ENCODE measurements around the gene PCDH9.

PCDH9 gene

DNA sequence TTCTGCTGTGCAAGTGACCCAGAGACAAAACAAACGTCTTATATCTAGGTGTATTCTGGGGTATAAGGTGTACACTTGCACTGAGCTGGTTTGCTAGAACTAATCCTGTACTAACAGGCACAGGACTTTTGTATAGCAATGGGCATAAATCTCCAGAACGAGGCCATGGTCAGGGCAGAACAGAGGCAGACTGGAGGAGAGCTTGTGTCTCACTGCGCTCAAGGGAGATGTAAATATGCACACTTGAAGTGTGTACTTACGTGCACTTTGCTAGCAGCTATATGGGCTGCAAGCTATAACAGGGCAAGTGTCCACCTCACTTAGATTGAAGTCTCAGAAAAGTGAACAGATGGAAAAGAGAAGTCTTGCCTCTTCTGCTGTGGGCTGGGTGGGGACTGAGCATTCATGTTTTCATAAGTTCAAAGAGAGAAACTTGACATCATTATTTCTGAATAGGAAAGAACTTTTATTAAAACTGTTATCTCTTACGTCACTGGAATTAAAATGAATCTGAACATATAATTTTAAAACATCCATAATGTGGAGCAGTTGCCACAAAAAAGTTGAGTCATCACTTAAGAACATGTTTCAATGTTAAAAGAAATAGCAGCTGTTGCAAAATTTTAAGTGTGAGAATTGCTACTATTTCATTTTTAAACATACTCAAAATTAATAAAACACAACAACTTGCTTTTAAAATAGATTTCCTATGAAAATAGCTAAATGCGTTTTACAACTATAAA lies 888.3 kb downstream of the PCDH9 start:
- H3K36me3 ChIP-seq (ENCODE audit: control insufficient read depth in 1 of 2, insufficient read depth in 2 of 2, low read length in 2 of 2): no peaks in the 10 kb centered on the region
- no peak overlapping the region for H3K27ac ChIP-seq (ENCODE audit: low read depth, low read length)
- no peaks in the 10 kb centered on the region for H3K27me3 ChIP-seq (ENCODE audit: control insufficient read depth in 1 of 2, insufficient read depth in 2 of 2, low read length in 2 of 2)
- H3K4me1 ChIP-seq (ENCODE audit: control insufficient read depth in 1 of 2, insufficient read depth in 2 of 2, low read length in 2 of 2): no peaks in the 10 kb centered on the region
- peaks cover 0 to 2% of the 10 kb centered on the region in 2 donors for H3K9me3 ChIP-seq (ENCODE audit: control insufficient read depth in 1 of 2, low read length in 2 of 2)
- no peak overlapping the region for H3K9ac ChIP-seq (ENCODE audit: low read depth in 1 of 2, low read length in 2 of 2)
- no peak overlapping the region for H3K4me3 ChIP-seq (ENCODE audit: low read depth in 1 of 2, low read length in 2 of 2)

DNA sequence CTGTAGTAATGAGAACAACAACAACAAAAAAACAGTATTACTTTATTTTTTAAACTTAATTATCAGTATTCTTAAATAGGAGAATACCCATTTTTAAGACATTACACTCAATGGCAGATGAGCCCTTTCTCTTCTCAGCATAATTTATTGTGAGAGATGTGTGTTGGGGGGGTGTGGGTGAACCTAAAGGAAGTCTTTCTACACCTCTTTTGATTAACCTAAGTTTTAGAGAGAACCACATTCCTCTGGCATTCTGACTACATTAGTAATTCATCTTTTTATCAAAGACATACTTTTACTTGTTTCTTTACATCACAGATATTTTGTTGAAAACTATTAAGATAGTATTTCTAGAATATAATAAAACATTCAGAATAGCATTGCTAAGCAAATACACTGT lies 890.9 kb downstream of the PCDH9 start:
- no peaks in the 10 kb centered on the region for H3K9me3 ChIP-seq (ENCODE audit: control insufficient read depth in 1 of 2, low read length in 2 of 2)
- H3K27me3 ChIP-seq (ENCODE audit: control insufficient read depth in 1 of 2, insufficient read depth in 2 of 2, low read length in 2 of 2): no peaks in the 10 kb centered on the region
- no peak overlapping the region for H3K4me3 ChIP-seq (ENCODE audit: low read depth in 1 of 2, low read length in 2 of 2)
- H3K36me3 ChIP-seq (ENCODE audit: control insufficient read depth in 1 of 2, insufficient read depth in 2 of 2, low read length in 2 of 2): no peaks in the 10 kb centered on the region
- no peak overlapping the region for H3K27ac ChIP-seq (ENCODE audit: low read depth, low read length)
- no peaks in the 10 kb centered on the region for H3K4me1 ChIP-seq (ENCODE audit: control insufficient read depth in 1 of 2, insufficient read depth in 2 of 2, low read length in 2 of 2)
- H3K9ac ChIP-seq (ENCODE audit: low read depth in 1 of 2, low read length in 2 of 2): no peak overlapping the region

GRCh38 chr13:66338542-66338941 lies 891.6 kb downstream of the PCDH9 start:
- H3K4me3 ChIP-seq (ENCODE audit: low read depth in 1 of 2, low read length in 2 of 2): no peak overlapping the region
- H3K27me3 ChIP-seq (ENCODE audit: control insufficient read depth in 1 of 2, insufficient read depth in 2 of 2, low read length in 2 of 2): no peaks in the 10 kb centered on the region

DNA sequence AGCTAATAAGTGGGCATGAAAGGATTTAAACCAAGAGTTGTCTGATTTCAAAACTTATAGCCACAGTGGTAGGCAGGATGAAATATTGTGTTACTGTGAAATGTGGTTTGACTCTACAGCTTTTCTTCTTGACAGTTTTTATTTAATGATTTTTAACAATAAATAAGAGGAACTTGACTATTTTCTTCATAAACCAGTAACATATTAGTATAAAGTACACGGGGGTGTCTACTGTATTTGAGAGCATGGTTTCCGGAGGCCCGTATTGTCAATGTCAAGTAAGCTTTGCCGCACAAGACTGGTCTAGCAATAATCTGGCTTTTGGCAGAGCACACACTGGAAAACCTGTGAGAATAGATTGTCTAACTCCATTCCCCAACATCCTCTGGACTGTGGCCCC lies 894.5 kb downstream of the PCDH9 start:
- H3K27ac ChIP-seq (ENCODE audit: low read depth, low read length): no peak overlapping the region
- no peak overlapping the region for H3K9ac ChIP-seq (ENCODE audit: low read depth in 1 of 2, low read length in 2 of 2)
- no peaks in the 10 kb centered on the region for H3K27me3 ChIP-seq (ENCODE audit: control insufficient read depth in 1 of 2, insufficient read depth in 2 of 2, low read length in 2 of 2)
- H3K36me3 ChIP-seq (ENCODE audit: control insufficient read depth in 1 of 2, insufficient read depth in 2 of 2, low read length in 2 of 2): no peaks in the 10 kb centered on the region
- no peaks in the 10 kb centered on the region for H3K9me3 ChIP-seq (ENCODE audit: control insufficient read depth in 1 of 2, low read length in 2 of 2)
- no peaks in the 10 kb centered on the region for H3K4me1 ChIP-seq (ENCODE audit: control insufficient read depth in 1 of 2, insufficient read depth in 2 of 2, low read length in 2 of 2)
- no peak overlapping the region for H3K4me3 ChIP-seq (ENCODE audit: low read depth in 1 of 2, low read length in 2 of 2)

More at GRCh38 chr13:66338542-66338941, 891.6 kb downstream of the PCDH9 start:
- H3K27ac ChIP-seq (ENCODE audit: low read depth, low read length): no peak overlapping the region
- H3K4me1 ChIP-seq (ENCODE audit: control insufficient read depth in 1 of 2, insufficient read depth in 2 of 2, low read length in 2 of 2): no peaks in the 10 kb centered on the region
- no peak overlapping the region for H3K9ac ChIP-seq (ENCODE audit: low read depth in 1 of 2, low read length in 2 of 2)
- no peaks in the 10 kb centered on the region for H3K36me3 ChIP-seq (ENCODE audit: control insufficient read depth in 1 of 2, insufficient read depth in 2 of 2, low read length in 2 of 2)
- H3K9me3 ChIP-seq (ENCODE audit: control insufficient read depth in 1 of 2, low read length in 2 of 2): no peaks in the 10 kb centered on the region

DNA sequence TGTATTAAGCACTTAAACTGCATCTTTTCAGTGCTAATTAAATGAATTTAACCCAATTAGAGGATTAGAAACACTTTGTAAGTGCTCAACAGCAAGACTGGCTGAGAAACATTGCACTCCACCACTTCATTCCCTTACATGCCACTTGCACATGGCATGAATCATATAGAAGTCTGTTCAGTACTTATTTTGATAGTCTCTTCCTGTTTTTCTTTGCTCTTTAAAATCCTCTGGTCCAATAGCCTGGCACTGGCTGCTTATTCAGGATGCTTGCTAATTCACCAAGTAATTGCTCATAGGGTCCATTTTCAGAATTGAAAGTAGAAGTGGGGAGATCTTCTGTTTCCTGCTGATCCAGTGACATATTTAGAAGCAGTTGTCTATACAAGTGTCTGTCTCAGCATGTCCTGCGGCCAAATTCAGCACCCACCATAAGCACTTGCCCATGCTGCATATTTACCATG lies 900.1 kb downstream of the PCDH9 start:
- no peaks in the 10 kb centered on the region for H3K9me3 ChIP-seq (ENCODE audit: control insufficient read depth in 1 of 2, low read length in 2 of 2)
- H3K9ac ChIP-seq (ENCODE audit: low read depth in 1 of 2, low read length in 2 of 2): no peak overlapping the region
- H3K27me3 ChIP-seq (ENCODE audit: control insufficient read depth in 1 of 2, insufficient read depth in 2 of 2, low read length in 2 of 2): no peaks in the 10 kb centered on the region
- H3K36me3 ChIP-seq (ENCODE audit: control insufficient read depth in 1 of 2, insufficient read depth in 2 of 2, low read length in 2 of 2): no peaks in the 10 kb centered on the region
- H3K4me3 ChIP-seq (ENCODE audit: low read depth in 1 of 2, low read length in 2 of 2): no peak overlapping the region
- no peaks in the 10 kb centered on the region for H3K4me1 ChIP-seq (ENCODE audit: control insufficient read depth in 1 of 2, insufficient read depth in 2 of 2, low read length in 2 of 2)
- H3K27ac ChIP-seq (ENCODE audit: low read depth, low read length): no peak overlapping the region

- Histone ChIP-seq H3K27me3 (ENCODE audit: control insufficient read depth in 1 of 2, insufficient read depth in 2 of 2, low read length in 2 of 2) (no peaks in the 10 kb centered on the region), H3K36me3 (ENCODE audit: control insufficient read depth in 1 of 2, insufficient read depth in 2 of 2, low read length in 2 of 2) (no peaks in the 10 kb centered on the region), H3K9ac (ENCODE audit: low read depth in 1 of 2, low read length in 2 of 2) (no peak overlapping the region), H3K27ac (ENCODE audit: low read depth, low read length) (no peak overlapping the region), H3K9me3 (ENCODE audit: control insufficient read depth in 1 of 2, low read length in 2 of 2) (no peaks in the 10 kb centered on the region), H3K4me1 (ENCODE audit: control insufficient read depth in 1 of 2, insufficient read depth in 2 of 2, low read length in 2 of 2) (no peaks in the 10 kb centered on the region), H3K4me3 (ENCODE audit: low read depth in 1 of 2, low read length in 2 of 2) (no peak overlapping the region)
Observed at GRCh38 chr13:66328476-66328875, 901.7 kb downstream of the PCDH9 start.

DNA sequence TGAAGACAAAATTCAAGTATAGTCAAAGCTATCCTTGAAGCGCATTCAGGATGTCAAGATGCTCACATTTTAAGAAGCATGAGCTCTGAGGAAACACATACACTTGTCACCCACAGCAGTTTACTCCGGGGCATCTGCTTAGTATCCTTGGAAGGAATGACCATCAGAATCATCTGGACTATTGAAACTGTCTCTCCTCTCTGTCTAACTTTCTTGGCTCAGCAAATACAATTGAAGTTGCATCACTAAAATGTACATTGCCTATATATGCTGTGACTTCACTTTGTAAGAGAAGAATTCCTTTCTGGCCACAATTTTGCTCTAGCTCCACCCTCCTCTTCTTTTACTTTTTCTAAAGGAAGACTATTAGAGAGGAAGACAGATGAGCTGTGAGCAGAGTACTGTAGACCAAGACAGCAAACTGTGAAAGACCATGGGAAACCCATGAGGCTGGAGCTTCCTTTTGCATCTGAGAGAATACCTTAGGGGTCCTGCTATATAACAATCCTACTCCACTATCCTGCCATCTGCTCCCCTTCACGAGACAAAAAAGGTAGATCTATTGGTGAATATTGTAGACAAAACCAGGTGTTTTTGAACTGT lies 906.3 kb downstream of the PCDH9 start:
- Histone ChIP-seq H3K9ac (ENCODE audit: low read depth in 1 of 2, low read length in 2 of 2) (no peak overlapping the region), H3K4me1 (ENCODE audit: control insufficient read depth in 1 of 2, insufficient read depth in 2 of 2, low read length in 2 of 2) (no peaks in the 10 kb centered on the region), H3K27ac (ENCODE audit: low read depth, low read length) (no peak overlapping the region), H3K27me3 (ENCODE audit: control insufficient read depth in 1 of 2, insufficient read depth in 2 of 2, low read length in 2 of 2) (no peaks in the 10 kb centered on the region), H3K36me3 (ENCODE audit: control insufficient read depth in 1 of 2, insufficient read depth in 2 of 2, low read length in 2 of 2) (no peaks in the 10 kb centered on the region), H3K4me3 (ENCODE audit: low read depth in 1 of 2, low read length in 2 of 2) (no peak overlapping the region), H3K9me3 (ENCODE audit: control insufficient read depth in 1 of 2, low read length in 2 of 2) (no peaks in the 10 kb centered on the region)

DNA sequence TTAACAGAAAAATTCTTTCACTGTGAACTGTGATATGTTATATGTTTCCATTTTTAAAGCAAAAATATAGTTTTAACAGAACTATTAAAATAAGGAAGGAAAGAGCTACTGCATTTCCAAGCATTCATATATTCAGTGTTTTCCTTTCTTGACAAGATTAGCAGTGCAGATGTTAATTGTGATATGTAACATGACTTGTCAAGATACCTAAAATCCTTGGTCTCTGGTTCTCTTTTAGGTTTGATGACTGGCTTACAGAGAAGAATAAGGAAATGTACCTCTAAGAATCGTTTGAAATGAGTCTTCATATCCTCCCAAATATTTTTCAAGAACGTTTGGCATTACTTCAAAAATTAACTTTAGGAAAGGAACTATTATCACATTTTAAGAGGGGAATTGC lies 907.2 kb downstream of the PCDH9 start:
- no peaks in the 10 kb centered on the region for H3K36me3 ChIP-seq (ENCODE audit: control insufficient read depth in 1 of 2, insufficient read depth in 2 of 2, low read length in 2 of 2)
- H3K9ac ChIP-seq (ENCODE audit: low read depth in 1 of 2, low read length in 2 of 2): no peak overlapping the region
- no peaks in the 10 kb centered on the region for H3K9me3 ChIP-seq (ENCODE audit: control insufficient read depth in 1 of 2, low read length in 2 of 2)
- H3K27me3 ChIP-seq (ENCODE audit: control insufficient read depth in 1 of 2, insufficient read depth in 2 of 2, low read length in 2 of 2): no peaks in the 10 kb centered on the region
- no peaks in the 10 kb centered on the region for H3K4me1 ChIP-seq (ENCODE audit: control insufficient read depth in 1 of 2, insufficient read depth in 2 of 2, low read length in 2 of 2)
- H3K4me3 ChIP-seq (ENCODE audit: low read depth in 1 of 2, low read length in 2 of 2): no peak overlapping the region
- no peak overlapping the region for H3K27ac ChIP-seq (ENCODE audit: low read depth, low read length)

- H3K4me3 ChIP-seq (ENCODE audit: low read depth in 1 of 2, low read length in 2 of 2): no peak overlapping the region
- no peak overlapping the region for H3K27ac ChIP-seq (ENCODE audit: low read depth, low read length)
- H3K36me3 ChIP-seq (ENCODE audit: control insufficient read depth in 1 of 2, insufficient read depth in 2 of 2, low read length in 2 of 2): no peaks in the 10 kb centered on the region
- H3K27me3 ChIP-seq (ENCODE audit: control insufficient read depth in 1 of 2, insufficient read depth in 2 of 2, low read length in 2 of 2): no peaks in the 10 kb centered on the region
- no peaks in the 10 kb centered on the region for H3K9me3 ChIP-seq (ENCODE audit: control insufficient read depth in 1 of 2, low read length in 2 of 2)
- no peak overlapping the region for H3K9ac ChIP-seq (ENCODE audit: low read depth in 1 of 2, low read length in 2 of 2)
- no peaks in the 10 kb centered on the region for H3K4me1 ChIP-seq (ENCODE audit: control insufficient read depth in 1 of 2, insufficient read depth in 2 of 2, low read length in 2 of 2)
Observed at GRCh38 chr13:66322193-66322740, 907.9 kb downstream of the PCDH9 start.

DNA sequence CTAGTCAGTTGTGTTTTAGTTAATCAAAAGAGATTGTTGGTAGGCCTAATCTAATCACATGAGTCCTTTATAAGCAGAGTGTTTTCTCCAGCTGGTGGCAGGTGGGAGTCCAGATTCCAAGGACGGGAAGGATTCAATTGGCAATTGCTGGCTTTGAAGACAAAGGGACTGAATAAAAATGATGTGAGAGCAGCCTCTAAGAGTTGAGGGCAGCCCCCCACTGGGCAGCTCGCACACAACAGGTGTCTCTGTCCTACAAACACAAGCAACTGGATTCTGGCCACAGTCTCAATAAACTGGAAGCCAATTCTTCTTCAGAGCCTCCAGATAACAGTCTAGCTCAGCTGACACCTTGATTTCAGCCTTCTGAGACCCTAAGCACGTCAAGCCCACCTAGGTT lies 915.2 kb downstream of the PCDH9 start:
- Histone ChIP-seq H3K9me3 (ENCODE audit: control insufficient read depth in 1 of 2, low read length in 2 of 2) (peaks cover 0 to 3% of the 10 kb centered on the region in 2 donors), H3K27ac (ENCODE audit: low read depth, low read length) (no peak overlapping the region), H3K27me3 (ENCODE audit: control insufficient read depth in 1 of 2, insufficient read depth in 2 of 2, low read length in 2 of 2) (no peaks in the 10 kb centered on the region), H3K4me1 (ENCODE audit: control insufficient read depth in 1 of 2, insufficient read depth in 2 of 2, low read length in 2 of 2) (no peaks in the 10 kb centered on the region), H3K9ac (ENCODE audit: low read depth in 1 of 2, low read length in 2 of 2) (no peak overlapping the region), H3K36me3 (ENCODE audit: control insufficient read depth in 1 of 2, insufficient read depth in 2 of 2, low read length in 2 of 2) (no peaks in the 10 kb centered on the region), H3K4me3 (ENCODE audit: low read depth in 1 of 2, low read length in 2 of 2) (no peak overlapping the region)
